Measurements from ENCODE around the gene ARPC1A.

GRCh38 chr7:99406557-99406956, 80.9 kb downstream of the ARPC1A start:
- TF ChIP-seq, protein P1, sequence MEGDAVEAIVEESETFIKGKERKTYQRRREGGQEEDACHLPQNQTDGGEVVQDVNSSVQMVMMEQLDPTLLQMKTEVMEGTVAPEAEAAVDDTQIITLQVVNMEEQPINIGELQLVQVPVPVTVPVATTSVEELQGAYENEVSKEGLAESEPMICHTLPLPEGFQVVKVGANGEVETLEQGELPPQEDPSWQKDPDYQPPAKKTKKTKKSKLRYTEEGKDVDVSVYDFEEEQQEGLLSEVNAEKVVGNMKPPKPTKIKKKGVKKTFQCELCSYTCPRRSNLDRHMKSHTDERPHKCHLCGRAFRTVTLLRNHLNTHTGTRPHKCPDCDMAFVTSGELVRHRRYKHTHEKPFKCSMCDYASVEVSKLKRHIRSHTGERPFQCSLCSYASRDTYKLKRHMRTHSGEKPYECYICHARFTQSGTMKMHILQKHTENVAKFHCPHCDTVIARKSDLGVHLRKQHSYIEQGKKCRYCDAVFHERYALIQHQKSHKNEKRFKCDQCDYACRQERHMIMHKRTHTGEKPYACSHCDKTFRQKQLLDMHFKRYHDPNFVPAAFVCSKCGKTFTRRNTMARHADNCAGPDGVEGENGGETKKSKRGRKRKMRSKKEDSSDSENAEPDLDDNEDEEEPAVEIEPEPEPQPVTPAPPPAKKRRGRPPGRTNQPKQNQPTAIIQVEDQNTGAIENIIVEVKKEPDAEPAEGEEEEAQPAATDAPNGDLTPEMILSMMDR (IDR thresholded peaks at IDR 0.05) = no peak
- TF ChIP-seq GATA2 (CRISPR knock-in tag; IDR thresholded peaks at IDR 0.05) (no peak), USF1 (IDR thresholded peaks at IDR 0.05; ENCODE audit: borderline replicate concordance, low read depth) (no peak), ELF1 (IDR thresholded peaks at IDR 0.05) (no peak), GABPA (IDR thresholded peaks at IDR 0.05; ENCODE audit: low read depth) (no peak)
- TF ChIP-seq, protein P2, sequence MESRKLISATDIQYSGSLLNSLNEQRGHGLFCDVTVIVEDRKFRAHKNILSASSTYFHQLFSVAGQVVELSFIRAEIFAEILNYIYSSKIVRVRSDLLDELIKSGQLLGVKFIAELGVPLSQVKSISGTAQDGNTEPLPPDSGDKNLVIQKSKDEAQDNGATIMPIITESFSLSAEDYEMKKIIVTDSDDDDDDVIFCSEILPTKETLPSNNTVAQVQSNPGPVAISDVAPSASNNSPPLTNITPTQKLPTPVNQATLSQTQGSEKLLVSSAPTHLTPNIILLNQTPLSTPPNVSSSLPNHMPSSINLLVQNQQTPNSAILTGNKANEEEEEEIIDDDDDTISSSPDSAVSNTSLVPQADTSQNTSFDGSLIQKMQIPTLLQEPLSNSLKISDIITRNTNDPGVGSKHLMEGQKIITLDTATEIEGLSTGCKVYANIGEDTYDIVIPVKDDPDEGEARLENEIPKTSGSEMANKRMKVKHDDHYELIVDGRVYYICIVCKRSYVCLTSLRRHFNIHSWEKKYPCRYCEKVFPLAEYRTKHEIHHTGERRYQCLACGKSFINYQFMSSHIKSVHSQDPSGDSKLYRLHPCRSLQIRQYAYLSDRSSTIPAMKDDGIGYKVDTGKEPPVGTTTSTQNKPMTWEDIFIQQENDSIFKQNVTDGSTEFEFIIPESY (IDR thresholded peaks at IDR 0.05; ENCODE audit: borderline replicate concordance, low read depth) = no peak
- TF ChIP-seq, protein P3, sequence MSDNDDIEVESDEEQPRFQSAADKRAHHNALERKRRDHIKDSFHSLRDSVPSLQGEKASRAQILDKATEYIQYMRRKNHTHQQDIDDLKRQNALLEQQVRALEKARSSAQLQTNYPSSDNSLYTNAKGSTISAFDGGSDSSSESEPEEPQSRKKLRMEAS (IDR thresholded peaks at IDR 0.05; ENCODE audit: low read depth) = no peak

Data from SK-N-SH (cell line).